Chondrocyte (in vitro differentiated cells): ENCODE results near the gene CBFA2T2. TPM values are rescaled to one million over a fixed set of nuclear protein-coding genes. Genes with fewer than 3 reads are reported as not detected.

Source experiments
- DNase-seq: peaks from one replicate; pipeline ENCODE4 v3.0.0; 2021; ENCODE audit warnings: mixed read lengths, low spot score
- H3K27ac Mint-ChIP-seq: one replicate; pipeline ENCODE4 v1.8.0; 2021; ENCODE audit warnings: mild to moderate bottlenecking, moderate library complexity, mixed read lengths; ENCODE audit not compliant: unreplicated experiment
- H3K27me3 Mint-ChIP-seq: 2 replicates; pipeline ENCODE4 v1.8.0; 2021; ENCODE audit warnings: low read depth, mixed read lengths
- H3K36me3 Mint-ChIP-seq: 2 replicates; pipeline ENCODE4 v1.8.0; 2021; ENCODE audit warnings: low read depth, mixed read lengths
- H3K4me1 Mint-ChIP-seq: 2 replicates; pipeline ENCODE4 v1.8.0; 2021; ENCODE audit warnings: low read depth, mild to moderate bottlenecking, mixed read lengths
- H3K4me3 Mint-ChIP-seq: one replicate; pipeline ENCODE4 v1.8.0; 2021; ENCODE audit warnings: mild to moderate bottlenecking, moderate library complexity, mixed read lengths; ENCODE audit not compliant: unreplicated experiment
- H3K9me3 Mint-ChIP-seq: 2 replicates; pipeline ENCODE4 v1.8.0; 2021; ENCODE audit warnings: low read depth, mixed read lengths
- total RNA-seq: library from RNA; stranded (reverse); gene quantifications from 3 replicates; pipeline ENCODE4 v1.2.1, GENCODE V29; 2021
- TF ChIP-seq, protein P1 (sequence below): fragments of 200-600 bp; sonication (generic); IDR thresholded peaks from 2 replicates; pipeline ENCODE4 v1.5.0; 2021; ENCODE audit warnings: antibody characterized with exemption, mild to moderate bottlenecking, moderate library complexity

CBFA2T2 gene
- total RNA-seq, 1 donor from 2014 or later, result 23.5 TPM

DNA sequence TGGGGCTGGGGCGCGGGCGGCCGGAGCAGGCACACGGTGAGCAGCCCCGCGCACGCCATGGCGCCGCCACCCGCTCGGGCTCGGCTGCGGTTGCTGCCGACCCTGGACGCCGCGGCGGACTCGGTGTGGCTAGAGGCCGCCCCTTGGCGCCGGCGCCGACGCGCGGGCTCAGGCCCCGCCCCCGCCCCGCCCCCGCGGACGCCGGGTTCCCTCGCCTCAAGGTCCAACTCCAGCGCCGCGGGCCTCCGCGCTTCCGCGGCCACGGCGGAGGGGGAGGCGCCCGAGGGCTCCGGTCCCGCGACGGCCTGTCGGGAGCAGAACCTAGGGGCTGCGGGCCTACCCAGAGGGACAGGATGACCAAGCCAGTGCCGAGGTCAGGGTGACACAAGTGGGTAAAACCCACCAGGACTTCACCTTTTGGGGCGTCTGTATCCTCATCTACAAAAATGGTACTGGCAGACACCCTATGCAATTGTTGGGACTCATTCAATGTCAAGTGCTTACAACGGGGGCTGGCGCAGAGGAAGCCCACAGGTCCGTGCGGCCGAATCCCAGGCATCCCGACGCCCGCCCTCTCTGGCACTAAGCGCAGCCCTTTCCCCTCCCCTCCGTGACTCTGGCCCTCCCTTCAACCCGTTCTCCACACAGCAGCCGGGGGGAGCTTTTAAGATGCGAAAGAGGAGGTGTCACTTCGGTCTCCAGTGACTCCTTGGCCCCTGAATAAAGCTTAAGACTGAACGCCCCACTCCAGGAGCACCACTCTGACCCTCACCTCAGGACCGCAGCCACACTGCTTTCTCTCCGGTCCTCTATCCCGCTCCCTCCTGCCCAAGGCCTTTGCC, 184.6 kb downstream of the CBFA2T2 start, which contains the start of gene NECAB3:
Gene NECAB3, minus strand, starts transcription at position 135 of the 842 bp plus-strand sequence. Its CDS starts 76 bp downstream, at position 59.
- DNase-seq, result no peak
- Mint-ChIP-seq H3K4me1 (peaks cover 45% of the 10 kb centered on the region), H3K4me3 (peak within 1 kb of the TSS; percentile 91), H3K9me3 (no peaks in the 10 kb centered on the region), H3K27ac (peak within 1 kb of the TSS; percentile 76), H3K36me3 (peaks cover 10% of the 10 kb centered on the region), H3K27me3 (no peaks in the 10 kb centered on the region)
- TF ChIP-seq, protein P1, sequence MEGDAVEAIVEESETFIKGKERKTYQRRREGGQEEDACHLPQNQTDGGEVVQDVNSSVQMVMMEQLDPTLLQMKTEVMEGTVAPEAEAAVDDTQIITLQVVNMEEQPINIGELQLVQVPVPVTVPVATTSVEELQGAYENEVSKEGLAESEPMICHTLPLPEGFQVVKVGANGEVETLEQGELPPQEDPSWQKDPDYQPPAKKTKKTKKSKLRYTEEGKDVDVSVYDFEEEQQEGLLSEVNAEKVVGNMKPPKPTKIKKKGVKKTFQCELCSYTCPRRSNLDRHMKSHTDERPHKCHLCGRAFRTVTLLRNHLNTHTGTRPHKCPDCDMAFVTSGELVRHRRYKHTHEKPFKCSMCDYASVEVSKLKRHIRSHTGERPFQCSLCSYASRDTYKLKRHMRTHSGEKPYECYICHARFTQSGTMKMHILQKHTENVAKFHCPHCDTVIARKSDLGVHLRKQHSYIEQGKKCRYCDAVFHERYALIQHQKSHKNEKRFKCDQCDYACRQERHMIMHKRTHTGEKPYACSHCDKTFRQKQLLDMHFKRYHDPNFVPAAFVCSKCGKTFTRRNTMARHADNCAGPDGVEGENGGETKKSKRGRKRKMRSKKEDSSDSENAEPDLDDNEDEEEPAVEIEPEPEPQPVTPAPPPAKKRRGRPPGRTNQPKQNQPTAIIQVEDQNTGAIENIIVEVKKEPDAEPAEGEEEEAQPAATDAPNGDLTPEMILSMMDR, result no peak

DNA sequence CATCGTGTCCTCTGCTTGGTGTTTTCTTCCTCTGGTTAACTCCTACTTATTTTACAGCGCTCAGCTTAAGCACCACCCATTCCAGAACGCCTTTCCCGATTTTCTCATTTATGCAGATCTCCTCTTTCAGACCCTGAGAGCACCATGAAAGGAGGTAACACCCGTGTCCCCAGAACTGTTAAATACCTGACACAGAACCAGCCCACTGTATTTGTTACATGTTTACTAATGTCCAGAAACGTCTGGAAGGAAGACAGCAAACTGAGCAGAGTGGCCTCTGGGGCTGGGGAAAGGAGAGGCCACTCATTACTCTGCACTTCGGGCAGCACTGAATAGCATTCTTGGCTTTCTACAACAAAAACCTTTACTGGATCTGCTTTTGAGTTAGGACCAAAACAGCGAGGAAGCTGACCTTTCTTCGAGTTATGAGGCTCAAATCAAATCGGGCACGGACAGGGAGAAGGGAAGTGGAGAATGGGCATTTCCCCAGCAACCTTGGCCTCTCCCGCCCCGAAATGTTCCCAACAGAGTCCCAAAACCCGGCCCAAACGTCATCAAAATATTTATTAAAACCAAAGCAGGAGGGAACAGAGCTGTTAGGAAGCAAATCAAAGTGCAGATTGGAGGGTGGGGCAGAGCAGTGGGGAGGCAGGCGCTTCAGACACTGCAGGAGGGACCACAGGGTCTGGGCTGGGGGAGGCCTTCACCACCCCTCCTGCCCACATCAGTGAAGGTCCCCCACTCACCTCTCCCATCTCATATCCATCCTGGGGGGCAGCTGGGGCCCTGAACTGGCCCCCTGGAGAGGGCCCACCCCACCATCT, 185.5 kb downstream of the CBFA2T2 start:
- Mint-ChIP-seq H3K9me3 (no peaks in the 10 kb centered on the region), H3K36me3 (peaks cover 5% of the 10 kb centered on the region), H3K27ac (peak overlapping the region; percentile 71), H3K4me3 (peak overlapping the region; percentile 57), H3K4me1 (peaks cover 46% of the 10 kb centered on the region), H3K27me3 (no peaks in the 10 kb centered on the region)
- TF ChIP-seq, protein P1, result no peak
- DNase-seq, result no peak

DNA sequence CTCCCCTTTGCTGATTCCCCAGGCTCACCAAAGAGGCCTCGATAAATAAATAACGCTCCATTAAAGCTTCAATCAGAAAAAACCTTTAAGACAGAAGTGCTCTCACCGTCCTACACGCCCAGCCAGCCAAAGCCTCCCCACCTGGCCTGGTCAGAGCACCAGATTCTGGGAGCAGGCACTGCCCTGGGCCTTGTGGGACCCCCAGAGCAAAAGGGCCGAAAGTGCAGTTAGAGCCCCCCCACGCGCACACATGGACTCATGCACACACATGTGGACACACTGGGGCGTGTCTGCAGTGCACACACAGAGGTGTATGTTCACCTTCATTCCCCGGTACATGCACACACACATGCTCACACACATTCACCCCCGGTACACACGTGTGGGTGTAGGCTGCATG, 186.2 kb downstream of the CBFA2T2 start:
- Mint-ChIP-seq H3K9me3 (no peaks in the 10 kb centered on the region), H3K27ac (peak overlapping the region; percentile 22)

DNA sequence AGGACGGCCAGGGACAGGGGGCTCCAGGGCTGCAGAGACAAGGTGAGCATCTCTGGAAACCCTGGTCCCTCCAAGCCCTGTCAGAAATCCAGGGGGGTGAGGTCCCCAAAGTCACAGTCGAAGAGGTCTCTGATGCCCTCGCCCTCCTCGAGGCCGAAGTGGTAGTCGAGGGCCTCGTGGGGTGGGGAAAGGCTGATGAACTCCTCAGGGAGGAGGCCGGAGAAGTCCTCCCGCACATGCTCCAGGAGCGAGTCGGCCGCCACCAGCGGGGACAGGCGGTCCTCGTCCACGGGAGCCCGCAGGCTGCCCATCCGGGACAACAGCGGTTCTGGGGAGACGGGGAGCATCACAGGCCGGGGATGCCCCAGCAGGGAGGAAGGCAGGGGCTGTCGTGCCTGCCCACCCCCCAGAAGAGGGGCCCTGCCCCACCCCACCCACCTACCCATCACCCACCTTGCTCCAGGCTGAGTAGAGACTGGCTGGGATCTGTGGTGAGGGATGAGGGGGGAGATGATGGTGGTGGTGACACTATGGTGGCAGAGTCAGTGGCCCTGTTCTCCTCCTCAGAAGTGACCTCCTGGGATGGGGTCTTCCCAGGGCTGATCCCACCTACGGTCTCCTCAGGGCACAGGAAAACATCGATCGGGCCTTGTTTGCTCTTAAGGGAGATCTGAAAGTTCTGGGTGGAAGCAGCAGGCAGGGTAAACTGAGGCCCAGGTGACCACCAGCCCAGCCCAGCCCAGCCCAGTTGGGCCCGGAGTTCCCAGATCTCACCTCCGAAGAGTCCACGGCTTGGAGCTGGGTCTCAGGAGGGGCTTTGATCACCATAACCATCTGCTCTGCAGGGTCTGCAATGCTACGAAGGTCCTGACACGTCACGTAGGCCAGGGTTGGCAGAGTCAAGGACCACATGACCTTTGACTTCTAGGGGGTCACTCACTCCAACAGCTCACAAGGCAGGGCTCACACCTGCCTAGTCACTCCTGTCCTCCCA, 187.1 kb downstream of the CBFA2T2 start:
- no peak overlapping the region for H3K4me3 Mint-ChIP-seq

More for the DNA sequence above, 186.2 kb downstream of the CBFA2T2 start:
- DNase-seq, result no peak
- Mint-ChIP-seq H3K4me3 (peak overlapping the region; percentile 36), H3K27me3 (no peaks in the 10 kb centered on the region), H3K36me3 (peaks cover 5% of the 10 kb centered on the region), H3K4me1 (peaks cover 51% of the 10 kb centered on the region)
- TF ChIP-seq, protein P1, result no peak

More for the DNA sequence above, 187.1 kb downstream of the CBFA2T2 start:
- no peak overlapping the region for H3K27ac Mint-ChIP-seq
- no peak for DNase-seq
- no peaks in the 10 kb centered on the region for H3K9me3 Mint-ChIP-seq
- peaks cover 58% of the 10 kb centered on the region for H3K4me1 Mint-ChIP-seq
- H3K27me3 Mint-ChIP-seq, result no peaks in the 10 kb centered on the region
- TF ChIP-seq, protein P1, result no peak
- H3K36me3 Mint-ChIP-seq, result peaks cover 2% of the 10 kb centered on the region
